Activated CD8-positive, alpha-beta T cell treated with anti-CD3 and anti-CD28 coated beads, Interleukin-2, amount 10 ng/mL, durations not matched to agents 7 days and 5 days (primary cell): ENCODE results near the gene ZBTB26. TPM values are rescaled to one million over a fixed set of nuclear protein-coding genes. Genes with fewer than 3 reads are reported as not detected.
"Not testable (repeated sequence)": the region's sequence is repeated elsewhere in the genome, so short reads cannot be mapped to it uniquely, and the experiment has no call there.

Experiments used
- ATAC-seq: fragments of 150-1000 bp; cut with Tn5 transposase; one replicate; pipeline ENCODE4 v1.10.0; 2021; ENCODE audit warnings: moderate library complexity
- CTCF ChIA-PET: fragments of 350-600 bp; sonication (Branson Sonifier 250); formaldehyde crosslinking; loops from one replicate; lab custom pipeline; 2021; ENCODE audit warnings: antibody characterized with exemption; lab: Charles Lee
- POLR2A ChIA-PET: fragments of 350-600 bp; sonication (Branson Sonifier 250); formaldehyde crosslinking; loops from one replicate; lab custom pipeline; 2021; ENCODE audit warnings: antibody characterized with exemption; lab: Charles Lee
- DNase-seq: peaks from one replicate; pipeline ENCODE4 v3.0.0-alpha.2; 2020
- H3K27ac Mint-ChIP-seq: one replicate; pipeline ENCODE4 v1.8.0; 2021; ENCODE audit warnings: mild to moderate bottlenecking, mixed read lengths
- H3K27me3 Mint-ChIP-seq: one replicate; pipeline ENCODE4 v1.8.0; 2021; ENCODE audit warnings: low read depth, mixed read lengths
- H3K36me3 Mint-ChIP-seq: one replicate; pipeline ENCODE4 v1.8.0; 2021; ENCODE audit warnings: low read depth, mixed read lengths
- H3K4me1 Mint-ChIP-seq: one replicate; pipeline ENCODE4 v1.8.0; 2021; ENCODE audit warnings: low read depth, mixed read lengths
- H3K4me3 Mint-ChIP-seq: one replicate; pipeline ENCODE4 v1.8.0; 2021; ENCODE audit warnings: mild to moderate bottlenecking, mixed read lengths
- H3K9me3 Mint-ChIP-seq: one replicate; pipeline ENCODE4 v1.8.0; 2022; ENCODE audit warnings: mixed read lengths; ENCODE audit not compliant: insufficient read depth
- total RNA-seq, 2 experiments: library from RNA; stranded (reverse); gene quantifications; one replicate each; pipeline ENCODE4 v1.2.3, GENCODE V29; 2021

The ZBTB26 gene
- total RNA-seq, 2 experiments from 2014 or later: 6.6 to 7.1 TPM

- Mint-ChIP-seq H3K36me3 (peaks cover 18% of the 10 kb centered on the region), H3K27ac (no peak overlapping the region), H3K27me3 (no peaks in the 10 kb centered on the region), H3K9me3 (no peaks in the 10 kb centered on the region), H3K4me1 (no peaks in the 10 kb centered on the region), H3K4me3 (no peak overlapping the region)
- DNase-seq (no peak), ATAC-seq (no peak)
- POLR2A ChIA-PET: no interaction called here
- CTCF ChIA-PET: no interaction called here
Observed at GRCh38 chr9:122922713-122923112, 8.6 kb downstream of the ZBTB26 start.

GRCh38 chr9:122918310-122918709, 13.0 kb downstream of the ZBTB26 start:
- CTCF ChIA-PET: no interaction called here
- POLR2A ChIA-PET: no interaction called here
- Mint-ChIP-seq H3K4me1 (peaks cover 9% of the 10 kb centered on the region), H3K4me3 (no peak overlapping the region), H3K9me3 (no peaks in the 10 kb centered on the region), H3K27me3 (no peaks in the 10 kb centered on the region), H3K36me3 (peaks cover 20% of the 10 kb centered on the region), H3K27ac (no peak overlapping the region)
- DNase-seq (no peak), ATAC-seq (no peak)

- ATAC-seq (peak; percentile 98), DNase-seq (peak; percentile 81)
- peak within 1 kb of the TSS; percentile 100 for H3K27ac Mint-ChIP-seq
- ChIA-PET POLR2A (interaction anchor here (0.5 to 3.8 kb wide), 14 partner anchors 8 to 426 kb away, joined by 3 to 46 read pairs (median 4); partner anchors contain the start of genes RABGAP1, RC3H2 and ZBTB26), CTCF (interaction anchor here (0.6 to 2.2 kb wide), 11 partner anchors 9 to 356 kb away, joined by 3 to 17 read pairs (median 6); partner anchors contain the start of genes RC3H2 and ZBTB26)
- peaks cover 31% of the 10 kb centered on the region for H3K4me1 Mint-ChIP-seq
- peaks cover 37% of the 10 kb centered on the region for H3K36me3 Mint-ChIP-seq
- H3K9me3 Mint-ChIP-seq: no peaks in the 10 kb centered on the region
- no peaks in the 10 kb centered on the region for H3K27me3 Mint-ChIP-seq
- H3K4me3 Mint-ChIP-seq: peak within 1 kb of the TSS; percentile 100
Observed at GRCh38 chr9:122912964-122913673, 18.2 kb downstream of the ZBTB26 start, which contains the start of gene ZBTB6. ZBTB6 (minus strand) TSS chr9:122913323; CDS start chr9:122912072, 1,251 bp downstream.

GRCh38 chr9:122912671-122912963, 18.7 kb downstream of the ZBTB26 start:
- no peaks in the 10 kb centered on the region for H3K27me3 Mint-ChIP-seq
- no peaks in the 10 kb centered on the region for H3K9me3 Mint-ChIP-seq
- H3K27ac Mint-ChIP-seq: peak overlapping the region; percentile 100
- H3K4me3 Mint-ChIP-seq: peak overlapping the region; percentile 100
- CTCF ChIA-PET: interaction anchor here (0.9 to 2.2 kb wide), 10 partner anchors 9 to 103 kb away, joined by 3 to 17 read pairs (median 6); partner anchors contain the start of genes RC3H2 and ZBTB26
- POLR2A ChIA-PET: interaction anchor here (0.5 to 3.8 kb wide), 12 partner anchors 9 to 114 kb away, joined by 3 to 46 read pairs (median 4); partner anchors contain the start of genes RABGAP1, RC3H2 and ZBTB26
- ATAC-seq: no peak
- no peak for DNase-seq
- peaks cover 31% of the 10 kb centered on the region for H3K4me1 Mint-ChIP-seq
- H3K36me3 Mint-ChIP-seq: peaks cover 39% of the 10 kb centered on the region

GRCh38 chr9:122906122-122906521, 25.2 kb downstream of the ZBTB26 start:
- Mint-ChIP-seq H3K36me3 (peaks cover 35% of the 10 kb centered on the region), H3K4me1 (peaks cover 20% of the 10 kb centered on the region)
- H3K27me3 Mint-ChIP-seq, H3K9me3 Mint-ChIP-seq, H3K27ac Mint-ChIP-seq, H3K4me3 Mint-ChIP-seq, ATAC-seq, DNase-seq, POLR2A ChIA-PET: not testable (repeated sequence)
- CTCF ChIA-PET: interaction anchor here (1.4 to 3.6 kb wide), 2 partner anchors 27 to 85 kb away, joined by 3 to 17 read pairs; no protein-coding TSS in a partner anchor

- peak; percentile 98 for DNase-seq
- no peaks in the 10 kb centered on the region for H3K9me3 Mint-ChIP-seq
Observed at GRCh38 chr9:122904823-122905710, 26.2 kb downstream of the ZBTB26 start, which contains the start of gene RC3H2. RC3H2 (minus strand) TSS chr9:122905359; CDS start chr9:122897509, 7,850 bp downstream.

GRCh38 chr9:122904466-122904822, 26.9 kb downstream of the ZBTB26 start:
- DNase-seq: peak; percentile 41
- peak; percentile 14 for ATAC-seq
- ChIA-PET POLR2A (interaction anchor here (1.0 to 3.9 kb wide), 8 partner anchors 8 to 746 kb away, joined by 3 to 46 read pairs (median 8); partner anchors contain the start of genes PDCL, RABGAP1, ZBTB26 and ZBTB6), CTCF (interaction anchor here (0.9 to 3.6 kb wide), 9 partner anchors 9 to 445 kb away, joined by 3 to 17 read pairs (median 9); partner anchors contain the start of genes RABGAP1, ZBTB26 and ZBTB6)
- Mint-ChIP-seq H3K4me3 (peak overlapping the region; percentile 94), H3K36me3 (peaks cover 25% of the 10 kb centered on the region), H3K27me3 (no peaks in the 10 kb centered on the region), H3K27ac (peak overlapping the region; percentile 92), H3K9me3 (no peaks in the 10 kb centered on the region), H3K4me1 (peaks cover 26% of the 10 kb centered on the region)

More at GRCh38 chr9:122904823-122905710, 26.2 kb downstream of the ZBTB26 start, which contains the start of gene RC3H2:
- Mint-ChIP-seq H3K4me1 (peaks cover 22% of the 10 kb centered on the region), H3K27me3 (no peaks in the 10 kb centered on the region), H3K4me3 (peak within 1 kb of the TSS; percentile 94), H3K36me3 (peaks cover 27% of the 10 kb centered on the region), H3K27ac (peak within 1 kb of the TSS; percentile 92)
- ChIA-PET CTCF (interaction anchor here (0.9 to 3.6 kb wide), 9 partner anchors 8 to 445 kb away, joined by 3 to 17 read pairs (median 9); partner anchors contain the start of genes RABGAP1, ZBTB26 and ZBTB6), POLR2A (interaction anchor here (0.6 to 3.9 kb wide), 11 partner anchors 8 to 1311 kb away, joined by 3 to 46 read pairs (median 4); partner anchors contain the start of genes PDCL, RABGAP1, ZBTB26 and ZBTB6)
- peak; percentile 91 for ATAC-seq

GRCh38 chr9:122900791-122901190, 30.5 kb downstream of the ZBTB26 start:
- peak overlapping the region; percentile 34 for H3K27ac Mint-ChIP-seq
- no peak for DNase-seq

GRCh38 chr9:122897969-122898368, 33.3 kb downstream of the ZBTB26 start:
- Mint-ChIP-seq H3K9me3 (no peaks in the 10 kb centered on the region), H3K27ac (peak overlapping the region; percentile 41), H3K27me3 (no peaks in the 10 kb centered on the region), H3K36me3 (peaks cover 36% of the 10 kb centered on the region), H3K4me1 (peaks cover 35% of the 10 kb centered on the region), H3K4me3 (no peak overlapping the region)
- ChIA-PET POLR2A (interaction anchor here (1.1 kb wide), 1 partner anchor 23 kb away, joined by 3 read pairs; no protein-coding TSS in a partner anchor), CTCF (interaction anchor here (0.9 to 1.7 kb wide), 5 partner anchors 15 to 488 kb away, joined by 3 to 5 read pairs (median 3); no protein-coding TSS in a partner anchor)
- ATAC-seq (no peak), DNase-seq (no peak)

More at GRCh38 chr9:122900791-122901190, 30.5 kb downstream of the ZBTB26 start:
- peaks cover 40% of the 10 kb centered on the region for H3K4me1 Mint-ChIP-seq
- POLR2A ChIA-PET: interaction anchor here (1.1 kb wide), 1 partner anchor 12 kb away, joined by 4 read pairs; the partner anchor contains the start of gene ZBTB6
- CTCF ChIA-PET: interaction anchor here (1.4 to 2.3 kb wide), 2 partner anchors 65 to 88 kb away, joined by 3 to 13 read pairs; no protein-coding TSS in a partner anchor
- H3K4me3 Mint-ChIP-seq: peak overlapping the region; percentile 62
- no peaks in the 10 kb centered on the region for H3K27me3 Mint-ChIP-seq
- ATAC-seq: no peak
- peaks cover 31% of the 10 kb centered on the region for H3K36me3 Mint-ChIP-seq
- H3K9me3 Mint-ChIP-seq: no peaks in the 10 kb centered on the region

GRCh38 chr9:122888480-122888879, 42.8 kb downstream of the ZBTB26 start:
- ChIA-PET CTCF (no interaction called here), POLR2A (no interaction called here)
- H3K36me3 Mint-ChIP-seq: peaks cover 39% of the 10 kb centered on the region
- no peak for ATAC-seq
- no peak overlapping the region for H3K27ac Mint-ChIP-seq
- no peaks in the 10 kb centered on the region for H3K27me3 Mint-ChIP-seq
- no peaks in the 10 kb centered on the region for H3K4me1 Mint-ChIP-seq
- DNase-seq: no peak
- no peaks in the 10 kb centered on the region for H3K9me3 Mint-ChIP-seq
- no peak overlapping the region for H3K4me3 Mint-ChIP-seq
